ENCODE measurements around the gene NUPR1. TPM values are rescaled to one million over a fixed set of nuclear protein-coding genes. Genes with fewer than 3 reads are reported as not detected.
"Not testable (repeated sequence)": the region's sequence is repeated elsewhere in the genome, so short reads cannot be mapped to it uniquely, and the experiment has no call there.

NUPR1 gene
- total RNA-seq, 1 donor from 2014 or later, result 1.4 TPM

DNA sequence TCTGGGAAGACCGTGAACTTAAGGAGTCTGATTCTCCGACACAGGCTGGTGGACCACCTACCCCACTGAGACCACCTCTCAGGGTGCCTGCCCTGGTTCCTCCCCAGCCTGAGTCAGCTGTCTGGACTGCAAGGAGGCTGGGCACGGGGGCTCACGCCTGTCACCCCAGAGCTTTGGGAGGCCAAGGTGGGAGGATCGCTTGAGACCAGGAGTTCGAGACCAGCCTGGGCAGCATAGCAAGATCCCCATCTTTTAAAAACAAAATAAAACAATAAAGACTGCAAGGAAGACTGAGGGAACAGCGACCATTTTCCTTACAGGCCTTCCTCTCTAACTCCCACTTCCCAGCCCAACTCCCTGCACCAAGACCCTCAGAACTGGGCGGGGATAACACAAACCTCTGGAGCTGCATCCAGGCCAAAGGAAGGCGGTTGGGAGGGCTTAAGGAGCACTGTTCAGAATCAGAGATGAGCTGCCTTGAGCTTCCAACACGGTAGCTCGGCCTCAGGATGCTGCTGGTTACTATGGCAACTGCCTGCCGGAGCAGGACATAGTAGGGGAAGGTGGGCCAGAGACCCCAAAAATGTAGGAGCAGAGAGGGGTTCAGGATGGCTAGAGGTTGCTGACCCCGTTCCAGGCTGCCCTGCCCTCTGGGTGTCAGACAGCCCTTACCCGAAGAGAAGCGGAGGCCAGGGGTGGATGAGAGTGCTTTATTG, 40.0 kb downstream of the NUPR1 start:
- no peak for DNase-seq (ENCODE audit: low read depth)

- no peak for DNase-seq (ENCODE audit: low read depth)
Measured at GRCh38 chr16:28497861-28498599, 40.7 kb downstream of the NUPR1 start.

GRCh38 chr16:28497386-28497785, 41.4 kb downstream of the NUPR1 start:
- DNase-seq (ENCODE audit: low read depth), result no peak

GRCh38 chr16:28496844-28497243, 41.9 kb downstream of the NUPR1 start:
- DNase-seq (ENCODE audit: low read depth), result no peak

GRCh38 chr16:28495795-28496749, 42.7 kb downstream of the NUPR1 start:
- DNase-seq (ENCODE audit: low read depth), result no peak

DNA sequence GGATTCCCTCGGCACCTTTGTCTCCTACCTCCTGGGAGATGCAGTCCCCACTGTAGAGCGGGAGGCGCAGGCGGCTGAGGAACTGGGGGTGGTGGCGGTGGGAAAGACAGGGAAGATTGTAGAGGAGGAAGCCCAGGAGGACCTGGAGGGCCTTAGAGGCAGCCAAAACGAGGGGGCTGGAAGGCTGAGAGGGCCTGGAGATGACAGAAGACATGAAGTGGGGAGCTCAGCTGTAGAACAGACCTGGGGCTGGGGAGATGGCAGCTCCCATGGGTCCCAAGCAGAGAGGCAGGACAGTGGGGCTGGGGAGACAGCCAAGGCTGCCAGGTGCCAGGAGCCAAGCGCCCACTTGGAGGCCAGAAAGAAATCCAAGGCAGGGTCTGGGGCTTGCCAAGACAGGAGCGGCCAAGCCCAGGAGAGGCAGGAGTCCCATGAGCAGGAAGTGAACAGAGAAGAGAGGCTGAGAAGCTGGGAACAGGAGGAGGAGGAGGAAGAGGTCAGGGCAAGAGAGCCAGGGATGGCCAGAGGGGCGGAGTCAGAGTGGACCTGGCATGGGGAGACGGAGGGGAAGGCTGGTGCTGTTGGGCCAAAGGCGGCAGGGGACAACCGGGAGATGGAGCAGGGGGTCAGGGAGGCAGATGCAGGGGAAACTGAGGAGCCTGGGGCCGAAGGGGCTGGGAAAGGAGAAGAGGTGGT, 43.5 kb downstream of the NUPR1 start:
- no peak for DNase-seq (ENCODE audit: low read depth)

GRCh38 chr16:28494121-28494851, 44.5 kb downstream of the NUPR1 start, which contains the start of gene APOBR:
Gene APOBR, plus strand, starts transcription at chr16:28494643. Its CDS starts 39 bp downstream, at chr16:28494682.
- DNase-seq (ENCODE audit: low read depth), result no peak

- DNase-seq (ENCODE audit: low read depth), result no peak
Measured at GRCh38 chr16:28492511-28492910, 46.3 kb downstream of the NUPR1 start.

GRCh38 chr16:28491970-28492474, 46.8 kb downstream of the NUPR1 start, which contains the start of gene CLN3:
Gene CLN3, minus strand, starts transcription at chr16:28492074. Its CDS starts 315 bp downstream, at chr16:28491759.
- DNase-seq (ENCODE audit: low read depth), result peak; percentile 92

GRCh38 chr16:28491230-28491969, 47.4 kb downstream of the NUPR1 start:
- DNase-seq (ENCODE audit: low read depth), result peak; percentile 17

DNA sequence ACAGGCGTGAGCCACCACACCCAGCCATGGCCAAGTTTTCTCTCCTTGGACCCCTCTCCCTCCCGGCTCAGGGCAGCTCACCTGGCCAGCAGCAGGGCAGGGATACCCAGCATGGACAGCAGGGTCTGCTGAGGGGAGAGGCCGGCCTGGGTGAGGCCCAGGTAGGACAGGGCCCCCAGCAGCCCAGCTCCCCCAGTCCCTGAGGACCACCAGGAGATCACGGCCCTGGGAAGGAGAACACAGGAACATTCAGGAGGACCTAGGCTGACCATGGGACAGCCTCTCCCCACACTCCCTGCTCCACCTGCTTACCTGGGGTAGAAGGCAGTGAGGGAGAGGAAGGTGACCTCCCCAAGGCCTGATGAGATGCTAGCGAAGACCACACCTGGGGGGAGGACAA, 52.5 kb downstream of the NUPR1 start:
- DNase-seq (ENCODE audit: low read depth), result no peak

- DNase-seq (ENCODE audit: low read depth), result not testable (repeated sequence)
Measured at GRCh38 chr16:28483361-28483760, 55.4 kb downstream of the NUPR1 start.

Other genes with a start within 250 kb of the NUPR1 start
- 0.35 and 0.70 TPM in 2 replicates for gene SBK1, start 246.4 kb downstream of the NUPR1 start, total RNA-seq
- 0.30 and 0.69 TPM in 2 replicates for gene NPIPB6, start 175.5 kb downstream of the NUPR1 start, total RNA-seq
- gene EIF3CL, start 135.1 kb downstream of the NUPR1 start, total RNA-seq, result 94.5 and 215 TPM in 2 replicates
- gene NPIPB7, start 66.6 kb downstream of the NUPR1 start, total RNA-seq, result not detected in 2 replicates
- gene CLN3, start 46.9 kb downstream of the NUPR1 start, total RNA-seq, result 21.5 and 27.3 TPM in 2 replicates
- gene APOBR, start 44.3 kb downstream of the NUPR1 start, total RNA-seq, result 0.05 TPM in 1 of 2 replicates, not detected in the other
- gene IL27, start 32.1 kb downstream of the NUPR1 start, total RNA-seq, result not detected in 2 replicates
- 6.1 and 11.8 TPM in 2 replicates for gene SGF29, start 14.9 kb upstream of the NUPR1 start, total RNA-seq
- gene SULT1A2, start 58.1 kb upstream of the NUPR1 start, total RNA-seq, result 0.45 TPM in 1 of 2 replicates, not detected in the other
- 6.8 and 7.1 TPM in 2 replicates for gene SULT1A1, start 71.1 kb upstream of the NUPR1 start, total RNA-seq
- 0.05 TPM in 1 of 2 replicates, not detected in the other for gene NPIPB8, start 99.1 kb upstream of the NUPR1 start, total RNA-seq
- 75.2 and 177 TPM in 2 replicates for gene EIF3C, start 172.5 kb upstream of the NUPR1 start, total RNA-seq
- 4.5 TPM in 1 of 2 replicates, not detected in the other for gene NPIPB9, start 212.8 kb upstream of the NUPR1 start, total RNA-seq

Data from renal cortical epithelial cell (primary cell).